GM19324 (cell line): Measurements from ENCODE around the gene ARL6IP4.

ENCODE experiments used
- ATAC-seq: cut with Tn5 transposase; IDR thresholded peaks from one replicate; pipeline ENCODE4 v1.9.1; 2021; ENCODE audit warnings: mild to moderate bottlenecking, moderate library complexity; ENCODE audit not compliant: unreplicated experiment, low FRiP score

Gene ARL6IP4

GRCh38 chr12:122989225-122989839, 8.9 kb downstream of the ARL6IP4 start:
- no peak for ATAC-seq

GRCh38 chr12:122989874-122990419, 9.5 kb downstream of the ARL6IP4 start:
- ATAC-seq = no peak

- no peak for ATAC-seq
Observed at GRCh38 chr12:122990561-122990960, 10.1 kb downstream of the ARL6IP4 start.

- ATAC-seq = no peak
Observed at GRCh38 chr12:122990961-122991622, 10.6 kb downstream of the ARL6IP4 start.

- no peak for ATAC-seq
Observed at GRCh38 chr12:122991623-122992275, 11.3 kb downstream of the ARL6IP4 start.

GRCh38 chr12:122992386-122992785, 11.9 kb downstream of the ARL6IP4 start:
- no peak for ATAC-seq

GRCh38 chr12:122994140-122994675, 13.7 kb downstream of the ARL6IP4 start:
- no peak for ATAC-seq

GRCh38 chr12:122994781-122995502, 14.5 kb downstream of the ARL6IP4 start:
- ATAC-seq = no peak

GRCh38 chr12:122995503-122996187, 15.2 kb downstream of the ARL6IP4 start:
- no peak for ATAC-seq

GRCh38 chr12:122996188-122996601, 15.7 kb downstream of the ARL6IP4 start:
- ATAC-seq = no peak

GRCh38 chr12:122996621-122997342, 16.3 kb downstream of the ARL6IP4 start:
- ATAC-seq = no peak

GRCh38 chr12:122997343-122998250, 17.1 kb downstream of the ARL6IP4 start:
- ATAC-seq = no peak

- no peak for ATAC-seq
Observed at GRCh38 chr12:122998316-122998715, 17.8 kb downstream of the ARL6IP4 start.

GRCh38 chr12:122999196-122999946, 18.9 kb downstream of the ARL6IP4 start:
- no peak for ATAC-seq

GRCh38 chr12:122999986-123000420, 19.5 kb downstream of the ARL6IP4 start:
- no peak for ATAC-seq

GRCh38 chr12:123000578-123000977, 20.1 kb downstream of the ARL6IP4 start:
- no peak for ATAC-seq

GRCh38 chr12:123001464-123001863, 21.0 kb downstream of the ARL6IP4 start:
- no peak for ATAC-seq

- no peak for ATAC-seq
Observed at GRCh38 chr12:123003257-123003656, 22.8 kb downstream of the ARL6IP4 start.
